Activated CD8-positive, alpha-beta memory T cell treated with anti-CD3 and anti-CD28 coated beads, Interleukin-2, amount 50 U/mL, for 4 hours (primary cell): Measurements from ENCODE around the gene ZNF639.

Experiments
- DNase-seq: peaks from one replicate; pipeline ENCODE4 v3.0.0-alpha.2; 2020

The ZNF639 gene

GRCh38 chr3:179321668-179322285 is 1.1 kb upstream of the ZNF639 start:
- no peak for DNase-seq

- DNase-seq, result peak; percentile 64
Observed at GRCh38 chr3:179323197-179324110, 623 bp downstream of the ZNF639 start.

- DNase-seq, result no peak
Observed at GRCh38 chr3:179324270-179324754, 1.5 kb downstream of the ZNF639 start.

GRCh38 chr3:179330438-179330837 is 7.6 kb downstream of the ZNF639 start:
- no peak for DNase-seq

GRCh38 chr3:179332240-179332639 is 9.4 kb downstream of the ZNF639 start:
- DNase-seq, result no peak

GRCh38 chr3:179333084-179333483 is 10.3 kb downstream of the ZNF639 start:
- no peak for DNase-seq

- no peak for DNase-seq
Observed at GRCh38 chr3:179336345-179336929, 13.6 kb downstream of the ZNF639 start.

GRCh38 chr3:179347345-179348194 is 24.7 kb downstream of the ZNF639 start, which contains the start of gene MFN1:
MFN1 (plus strand) TSS chr3:179347709; CDS start chr3:179348852, 1,143 bp downstream.
- peak; percentile 85 for DNase-seq

- DNase-seq, result no peak
Observed at GRCh38 chr3:179348325-179349013, 25.6 kb downstream of the ZNF639 start.

GRCh38 chr3:179355996-179356395 is 33.2 kb downstream of the ZNF639 start:
- DNase-seq, result no peak

- DNase-seq, result no peak
Observed at GRCh38 chr3:179363332-179363731, 40.5 kb downstream of the ZNF639 start.

- no peak for DNase-seq
Observed at GRCh38 chr3:179369621-179370020, 46.8 kb downstream of the ZNF639 start.

GRCh38 chr3:179373938-179374337 is 51.1 kb downstream of the ZNF639 start:
- DNase-seq, result no peak

- DNase-seq, result no peak
Observed at GRCh38 chr3:179375091-179375999, 52.5 kb downstream of the ZNF639 start.

- no peak for DNase-seq
Observed at GRCh38 chr3:179376474-179376873, 53.6 kb downstream of the ZNF639 start.
